Body of pancreas (tissue), 4 donors: ENCODE measurements around the gene ITGB4.

Experiments
- CTCF ChIP-seq, 7 experiments: fragments of 450-650 bp in 4 of 7; fragments of 200-600 bp in 3 of 7; sonication (generic) in 3 of 7; IDR thresholded peaks; one replicate each; pipeline ENCODE4 v1.5.1; 2016 to 2019; ENCODE audit warnings: antibody characterized with exemption in 7 of 7
- POLR2A ChIP-seq, 3 donors: fragments of 450-650 bp; IDR thresholded peaks; one replicate each; pipeline ENCODE4 v1.6.1; 2016; ENCODE audit warnings: antibody characterized with exemption in 3 of 3, mild to moderate bottlenecking in 2 of 3

- no peak for TF ChIP-seq CTCF (IDR thresholded peaks at IDR 0.05)
- no peak for TF ChIP-seq POLR2A (IDR thresholded peaks at IDR 0.05)
Observed at GRCh38 chr17:75688209-75688825, 32.9 kb upstream of the ITGB4 start.
